Stimulated activated memory B cell treated with anti-CD40 and anti-IgM and Interleukin-4, amounts not matched to agents 10 μg/mL and 1 μg/mL and 100 μg/mL, for 72 hours (primary cell): ENCODE measurements around the gene NTRK3.

Source experiments
- ATAC-seq: fragments of 150-1000 bp; cut with Tn5 transposase; 2 replicates; pipeline ENCODE4 v1.10.0; 2021
- H3K27ac Mint-ChIP-seq: one replicate; pipeline ENCODE4 v1.8.0; 2022; ENCODE audit warnings: mild to moderate bottlenecking, mixed read lengths
- H3K27me3 Mint-ChIP-seq: one replicate; pipeline ENCODE4 v1.8.0; 2022; ENCODE audit warnings: mixed read lengths
- H3K36me3 Mint-ChIP-seq: one replicate; pipeline ENCODE4 v1.8.0; 2022; ENCODE audit warnings: mixed read lengths
- H3K4me1 Mint-ChIP-seq: one replicate; pipeline ENCODE4 v1.8.0; 2022; ENCODE audit warnings: mixed read lengths
- H3K4me3 Mint-ChIP-seq: one replicate; pipeline ENCODE4 v1.8.0; 2022; ENCODE audit warnings: mild to moderate bottlenecking, moderate library complexity, mixed read lengths
- H3K9me3 Mint-ChIP-seq: one replicate; pipeline ENCODE4 v1.8.0; 2022; ENCODE audit warnings: mixed read lengths

Gene NTRK3

DNA sequence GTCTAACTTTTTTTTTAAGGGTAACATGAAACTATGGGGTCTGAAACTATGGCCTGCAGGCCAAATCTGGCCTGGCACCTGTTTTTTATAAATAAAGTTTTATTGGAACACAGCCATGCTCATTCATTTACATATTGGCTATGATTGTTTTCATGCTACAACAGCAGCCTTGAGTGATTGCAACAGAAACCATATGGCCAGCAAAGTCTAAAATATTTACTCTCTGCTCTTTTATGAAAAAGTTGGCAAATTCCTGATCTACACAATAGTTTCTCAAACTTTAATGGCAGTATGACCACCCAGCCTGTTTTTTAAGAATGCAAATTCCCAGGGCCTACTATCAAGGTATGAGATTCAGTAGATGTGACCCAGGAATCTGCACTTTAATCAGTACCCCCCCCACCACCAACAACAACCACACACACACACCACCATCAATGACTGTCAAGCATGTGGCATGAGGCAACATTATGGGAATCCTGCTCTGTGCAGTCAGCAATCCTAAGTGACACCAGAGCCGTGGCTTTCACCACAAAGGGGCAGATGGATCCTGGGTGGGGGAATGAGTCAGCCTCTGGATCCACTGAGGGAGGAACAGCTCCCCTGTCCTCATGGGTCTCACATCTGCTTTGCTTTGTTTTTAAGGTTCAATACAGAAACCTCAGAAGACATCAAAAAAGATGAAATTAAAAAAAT lies 142.8 kb downstream of the NTRK3 start:
- no peak overlapping the region for H3K4me3 Mint-ChIP-seq
- H3K9me3 Mint-ChIP-seq: no peaks in the 10 kb centered on the region
- no peaks in the 10 kb centered on the region for H3K27me3 Mint-ChIP-seq
- no peak overlapping the region for H3K27ac Mint-ChIP-seq
- no peaks in the 10 kb centered on the region for H3K4me1 Mint-ChIP-seq
- ATAC-seq: no peak
- H3K36me3 Mint-ChIP-seq: no peaks in the 10 kb centered on the region

DNA sequence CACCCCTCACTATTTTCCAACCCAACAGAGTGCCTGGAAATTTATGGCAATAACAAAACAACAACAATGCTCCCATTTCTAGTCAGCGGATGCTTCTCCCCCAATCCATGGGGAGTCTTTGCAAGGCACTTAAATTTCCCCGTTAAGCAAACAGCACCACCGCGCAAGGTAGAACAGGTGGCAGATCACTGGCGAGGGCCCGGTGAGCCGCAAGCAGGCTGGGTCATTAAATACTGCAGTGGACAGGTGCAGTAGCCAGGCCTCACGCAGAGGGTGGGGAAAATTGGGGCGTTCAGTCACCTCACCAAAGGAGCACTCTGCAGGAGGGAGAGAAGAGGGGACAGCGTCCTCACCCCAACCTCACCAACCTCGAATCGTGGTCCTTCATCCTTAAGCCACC lies 147.5 kb downstream of the NTRK3 start:
- Mint-ChIP-seq H3K4me3 (no peak overlapping the region), H3K27me3 (no peaks in the 10 kb centered on the region), H3K9me3 (no peaks in the 10 kb centered on the region), H3K4me1 (no peaks in the 10 kb centered on the region), H3K36me3 (no peaks in the 10 kb centered on the region), H3K27ac (no peak overlapping the region)
- ATAC-seq: no peak

DNA sequence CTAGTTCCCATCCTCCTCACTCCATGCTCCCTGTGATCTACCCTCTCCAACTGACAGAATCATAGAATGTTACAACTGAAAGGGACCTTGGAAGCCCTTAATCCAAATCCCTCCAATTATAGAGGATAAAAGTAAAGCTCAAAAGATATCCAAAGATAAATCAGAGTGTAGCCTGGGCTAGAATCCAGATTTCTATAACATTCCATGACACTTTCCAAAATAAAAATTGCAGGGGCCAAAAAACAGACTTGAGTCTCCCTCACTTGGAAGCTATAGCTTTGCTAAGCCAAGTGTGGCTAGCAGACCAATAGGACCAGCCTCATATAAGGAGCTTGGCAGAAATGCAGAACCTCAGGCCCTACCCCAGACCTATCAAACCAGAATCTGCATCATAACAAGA lies 148.1 kb downstream of the NTRK3 start:
- no peaks in the 10 kb centered on the region for H3K27me3 Mint-ChIP-seq
- no peak overlapping the region for H3K27ac Mint-ChIP-seq
- no peaks in the 10 kb centered on the region for H3K9me3 Mint-ChIP-seq
- H3K4me3 Mint-ChIP-seq: no peak overlapping the region
- no peaks in the 10 kb centered on the region for H3K36me3 Mint-ChIP-seq
- H3K4me1 Mint-ChIP-seq: no peaks in the 10 kb centered on the region
- ATAC-seq: no peak

DNA sequence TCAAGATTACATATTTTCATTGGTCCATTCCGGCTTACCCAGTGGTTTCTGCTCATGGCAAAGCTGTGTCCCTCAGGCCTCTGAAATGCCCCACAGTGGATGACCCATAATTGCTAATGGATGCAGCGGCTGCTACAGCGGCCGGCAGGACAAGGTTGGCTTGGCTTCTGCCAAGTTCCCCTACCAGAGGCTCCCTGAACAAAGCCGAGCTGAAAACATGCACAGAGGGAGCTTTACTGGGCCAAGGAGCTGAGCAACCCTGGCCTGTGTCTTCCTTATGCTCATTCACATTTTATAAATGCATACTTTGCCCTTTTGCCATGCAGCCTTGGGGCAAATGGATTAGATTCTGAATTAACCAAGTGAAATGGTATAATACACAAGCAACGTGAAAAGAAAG lies 150.5 kb downstream of the NTRK3 start:
- no peaks in the 10 kb centered on the region for H3K9me3 Mint-ChIP-seq
- H3K36me3 Mint-ChIP-seq: no peaks in the 10 kb centered on the region
- H3K27ac Mint-ChIP-seq: no peak overlapping the region
- H3K27me3 Mint-ChIP-seq: no peaks in the 10 kb centered on the region
- no peak overlapping the region for H3K4me3 Mint-ChIP-seq
- ATAC-seq: no peak
- no peaks in the 10 kb centered on the region for H3K4me1 Mint-ChIP-seq

DNA sequence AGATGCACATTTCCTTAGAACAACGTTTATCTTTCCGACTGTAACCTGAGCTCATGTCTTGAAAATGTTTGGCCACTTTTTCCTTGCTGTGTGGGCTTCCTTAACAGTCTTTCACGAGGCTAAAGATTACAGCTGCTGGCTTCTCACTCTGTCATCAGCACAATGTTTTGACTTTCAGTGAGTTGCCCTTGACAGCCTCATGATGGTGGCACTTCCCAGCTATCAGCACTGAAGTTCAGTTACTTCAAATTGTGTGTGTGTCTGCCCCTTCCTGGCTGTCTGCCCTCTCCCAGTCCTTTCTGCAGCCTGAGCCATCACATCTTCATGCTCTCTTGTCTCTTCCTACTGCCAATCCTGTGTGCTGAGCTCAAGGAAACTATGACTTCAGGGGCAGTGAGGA lies 152.2 kb downstream of the NTRK3 start:
- H3K27me3 Mint-ChIP-seq: no peaks in the 10 kb centered on the region
- ATAC-seq: no peak
- H3K4me3 Mint-ChIP-seq: no peak overlapping the region
- H3K36me3 Mint-ChIP-seq: no peaks in the 10 kb centered on the region
- H3K4me1 Mint-ChIP-seq: no peaks in the 10 kb centered on the region
- no peak overlapping the region for H3K27ac Mint-ChIP-seq
- H3K9me3 Mint-ChIP-seq: no peaks in the 10 kb centered on the region

DNA sequence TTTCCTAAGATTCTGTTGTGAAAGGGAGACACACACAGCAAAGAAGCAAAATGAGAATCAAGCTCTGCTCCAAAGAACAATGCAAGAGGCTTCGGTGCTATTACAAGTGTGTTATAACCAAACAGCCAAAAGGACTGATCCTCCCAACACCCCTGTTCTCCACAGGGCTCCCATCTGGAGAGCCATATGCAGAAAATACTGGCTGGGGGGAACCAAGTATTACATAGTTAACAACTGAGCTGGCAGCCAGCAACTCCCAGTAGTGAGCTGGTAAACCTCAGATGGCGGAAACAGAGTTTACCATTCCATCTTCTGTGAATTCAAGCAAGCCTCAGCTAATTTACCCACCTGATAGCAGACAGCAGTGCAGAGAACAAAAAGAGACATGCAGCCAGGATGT lies 156.4 kb downstream of the NTRK3 start:
- Mint-ChIP-seq H3K4me3 (no peak overlapping the region), H3K36me3 (no peaks in the 10 kb centered on the region), H3K27ac (no peak overlapping the region), H3K27me3 (peaks cover 8% of the 10 kb centered on the region), H3K9me3 (no peaks in the 10 kb centered on the region), H3K4me1 (no peaks in the 10 kb centered on the region)
- ATAC-seq: no peak

DNA sequence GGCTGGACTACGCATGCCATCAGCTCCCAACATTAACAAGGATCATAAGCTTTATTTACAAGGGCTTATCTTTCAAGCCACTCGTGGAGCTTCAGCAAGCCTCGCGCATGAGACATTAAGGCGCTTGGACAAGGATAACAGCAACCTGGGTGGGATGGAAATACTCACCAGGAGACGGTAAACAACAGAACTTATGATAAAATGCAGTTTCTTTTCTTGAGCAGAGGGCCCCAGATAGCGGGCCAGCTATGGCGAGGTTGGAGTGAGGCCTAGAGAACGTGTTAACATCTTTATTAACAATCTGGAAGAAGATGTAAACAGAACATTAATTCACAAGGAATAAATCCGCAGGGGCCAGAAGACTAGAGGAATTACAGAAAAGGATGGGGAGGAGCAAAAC lies 158.2 kb downstream of the NTRK3 start:
- Mint-ChIP-seq H3K27ac (no peak overlapping the region), H3K4me1 (no peaks in the 10 kb centered on the region), H3K9me3 (no peaks in the 10 kb centered on the region), H3K36me3 (no peaks in the 10 kb centered on the region), H3K27me3 (peaks cover 8% of the 10 kb centered on the region), H3K4me3 (no peak overlapping the region)
- ATAC-seq: no peak

DNA sequence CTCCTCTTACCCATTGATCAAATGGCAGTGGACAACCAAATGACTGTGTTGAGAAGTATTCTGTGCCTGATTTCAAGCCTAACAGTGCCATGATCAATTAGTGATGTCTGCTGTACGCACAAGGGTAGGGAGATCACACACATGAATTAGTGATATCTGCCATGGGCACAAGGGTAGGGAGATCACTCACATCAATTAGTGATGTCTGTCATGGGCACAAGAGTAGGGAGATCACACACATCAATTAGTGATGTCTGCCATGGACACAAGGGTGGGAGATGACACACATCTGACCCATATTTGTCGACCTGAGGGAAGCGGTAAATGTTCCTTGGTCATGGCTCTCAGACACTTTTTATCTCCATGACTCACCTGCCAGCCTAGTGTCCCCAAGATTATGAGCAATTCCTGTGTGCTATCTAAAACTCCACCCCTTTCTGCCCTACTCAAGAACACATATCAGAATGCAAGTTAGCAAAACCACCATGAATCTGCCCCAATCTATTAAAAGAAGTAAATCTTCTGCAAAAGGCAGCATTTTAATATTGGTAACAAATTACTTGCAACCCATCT lies 165.0 kb downstream of the NTRK3 start:
- Mint-ChIP-seq H3K36me3 (no peaks in the 10 kb centered on the region), H3K4me3 (no peak overlapping the region), H3K27me3 (peaks cover 5% of the 10 kb centered on the region), H3K27ac (no peak overlapping the region), H3K4me1 (no peaks in the 10 kb centered on the region), H3K9me3 (peaks cover 3% of the 10 kb centered on the region)
- no peak for ATAC-seq

DNA sequence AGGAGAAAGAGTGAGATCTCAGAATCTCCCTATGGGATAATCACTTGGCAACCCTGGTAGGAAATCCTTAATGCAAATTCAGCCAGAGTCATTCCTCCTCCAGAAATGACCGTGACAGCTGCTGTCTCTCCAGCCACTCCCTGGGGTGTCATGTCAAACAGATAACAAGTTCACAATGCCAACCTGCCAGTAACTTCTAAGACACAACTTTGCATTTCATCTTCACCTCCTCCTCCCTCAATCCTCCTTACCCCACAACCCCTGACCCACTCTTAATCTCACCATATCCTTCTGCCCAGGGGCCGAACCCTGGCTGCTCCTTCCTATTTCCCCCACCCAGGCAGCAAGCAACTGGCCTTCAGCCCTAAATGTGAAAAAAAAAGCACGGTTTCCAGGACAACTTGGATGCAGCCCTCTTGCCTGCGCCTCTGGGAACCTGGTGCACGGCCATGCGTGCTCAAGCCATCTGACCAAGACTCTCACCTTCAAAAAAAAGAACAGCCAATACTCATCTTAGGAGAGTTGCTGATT lies 166.0 kb downstream of the NTRK3 start:
- H3K27ac Mint-ChIP-seq: no peak overlapping the region
- H3K4me1 Mint-ChIP-seq: no peaks in the 10 kb centered on the region
- no peak for ATAC-seq
- peaks cover 3% of the 10 kb centered on the region for H3K9me3 Mint-ChIP-seq
- no peak overlapping the region for H3K4me3 Mint-ChIP-seq
- H3K36me3 Mint-ChIP-seq: no peaks in the 10 kb centered on the region
- H3K27me3 Mint-ChIP-seq: no peaks in the 10 kb centered on the region

DNA sequence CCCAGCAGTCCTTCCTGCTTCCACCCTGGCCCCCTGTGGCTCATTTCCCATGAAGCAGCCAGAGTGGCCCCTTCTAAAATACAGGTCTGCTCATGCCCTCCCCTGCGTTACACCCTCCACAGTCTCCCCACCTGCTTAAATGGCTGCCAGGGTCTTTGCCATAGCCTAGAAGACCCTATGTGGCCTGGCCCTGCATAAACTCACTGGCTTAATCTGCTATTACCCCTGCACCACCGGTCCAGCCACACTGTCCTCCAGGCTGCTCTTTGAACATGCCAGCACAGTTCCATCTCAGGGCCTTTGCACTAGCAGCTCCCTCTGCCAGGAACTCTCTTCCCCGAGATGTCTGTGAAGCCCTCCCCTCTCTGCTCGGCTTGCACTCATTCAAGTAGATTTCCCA lies 166.8 kb downstream of the NTRK3 start:
- Mint-ChIP-seq H3K9me3 (peaks cover 3% of the 10 kb centered on the region), H3K36me3 (no peaks in the 10 kb centered on the region), H3K27ac (no peak overlapping the region), H3K4me1 (no peaks in the 10 kb centered on the region), H3K27me3 (peaks cover 2% of the 10 kb centered on the region), H3K4me3 (no peak overlapping the region)
- ATAC-seq: no peak

DNA sequence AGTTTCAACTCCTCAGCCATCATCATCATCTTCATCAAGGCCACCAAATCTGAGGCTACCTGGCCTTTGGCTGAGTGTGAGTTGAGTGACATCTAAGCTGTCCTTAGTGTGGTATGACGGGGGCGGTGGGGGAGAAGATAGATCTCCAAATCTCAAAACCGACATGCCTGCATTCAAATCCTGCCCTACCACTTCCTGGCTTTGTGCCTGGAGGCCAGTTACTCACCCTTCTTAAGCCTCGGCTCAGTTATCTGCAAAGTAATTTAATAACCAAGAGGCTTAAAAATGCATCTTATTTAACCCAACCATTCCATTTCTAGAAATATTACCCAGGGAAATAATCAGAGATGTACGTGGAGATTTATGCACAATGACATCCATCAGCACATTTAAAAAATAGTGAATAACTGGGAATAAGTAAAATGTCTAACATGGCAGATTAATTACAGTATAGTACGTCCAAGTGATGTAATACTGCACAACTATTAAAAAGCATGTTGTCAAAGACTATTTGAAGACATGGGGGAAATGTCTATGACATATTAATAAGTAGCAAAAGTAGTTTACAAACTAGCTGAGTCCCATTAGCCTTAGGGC lies 167.4 kb downstream of the NTRK3 start:
- Mint-ChIP-seq H3K9me3 (peaks cover 3% of the 10 kb centered on the region), H3K27me3 (peaks cover 8% of the 10 kb centered on the region), H3K27ac (no peak overlapping the region), H3K4me1 (no peaks in the 10 kb centered on the region), H3K4me3 (no peak overlapping the region), H3K36me3 (no peaks in the 10 kb centered on the region)
- no peak for ATAC-seq

DNA sequence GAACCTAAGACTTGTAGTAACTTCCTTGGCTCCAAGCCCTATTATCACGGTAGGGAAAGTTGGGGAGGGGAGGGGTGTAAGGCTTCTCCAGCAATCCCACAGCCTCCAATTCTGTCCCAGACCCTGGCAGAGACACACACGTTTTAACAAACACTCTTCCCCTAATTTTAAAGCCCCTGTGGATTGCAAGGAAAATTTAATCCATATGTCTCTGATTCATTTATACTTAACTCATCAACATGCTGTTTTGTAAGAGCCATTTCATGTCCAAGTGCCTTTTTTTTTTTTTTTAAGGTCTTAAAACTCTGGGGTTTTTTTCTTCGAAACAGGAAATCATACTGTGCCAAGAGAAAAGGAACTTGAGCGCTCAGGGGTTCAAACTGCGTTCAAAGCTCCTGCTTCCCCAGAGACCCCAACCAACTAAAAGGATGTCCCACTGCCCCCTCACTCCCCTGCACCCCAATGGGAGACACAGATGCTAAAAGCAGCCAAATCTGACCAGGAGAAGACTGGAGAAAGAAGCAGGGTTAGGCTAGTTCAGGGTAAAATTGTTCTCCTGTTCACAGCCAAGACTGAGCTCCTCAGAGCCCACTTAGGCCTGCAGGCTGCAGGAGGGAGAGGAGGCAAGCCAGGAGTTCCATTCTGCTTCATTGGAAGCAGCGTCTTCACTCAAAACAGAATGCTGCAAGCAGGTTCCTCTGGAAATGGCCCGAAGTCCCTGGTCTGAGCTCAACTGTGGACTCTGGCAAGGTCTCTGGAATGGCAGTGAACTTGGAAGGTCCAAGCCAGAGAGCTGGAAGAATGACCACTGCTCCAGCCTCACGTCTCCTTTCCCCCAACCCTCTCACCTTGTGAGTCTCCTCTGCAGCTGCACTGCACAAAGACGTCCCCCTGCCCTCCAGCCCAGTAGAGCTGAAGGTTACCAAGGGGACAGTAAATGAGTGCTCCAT lies 172.5 kb downstream of the NTRK3 start:
- Mint-ChIP-seq H3K27ac (no peak overlapping the region), H3K4me1 (no peaks in the 10 kb centered on the region), H3K9me3 (no peaks in the 10 kb centered on the region), H3K27me3 (peaks cover 17% of the 10 kb centered on the region), H3K36me3 (no peaks in the 10 kb centered on the region), H3K4me3 (no peak overlapping the region)
- no peak for ATAC-seq

DNA sequence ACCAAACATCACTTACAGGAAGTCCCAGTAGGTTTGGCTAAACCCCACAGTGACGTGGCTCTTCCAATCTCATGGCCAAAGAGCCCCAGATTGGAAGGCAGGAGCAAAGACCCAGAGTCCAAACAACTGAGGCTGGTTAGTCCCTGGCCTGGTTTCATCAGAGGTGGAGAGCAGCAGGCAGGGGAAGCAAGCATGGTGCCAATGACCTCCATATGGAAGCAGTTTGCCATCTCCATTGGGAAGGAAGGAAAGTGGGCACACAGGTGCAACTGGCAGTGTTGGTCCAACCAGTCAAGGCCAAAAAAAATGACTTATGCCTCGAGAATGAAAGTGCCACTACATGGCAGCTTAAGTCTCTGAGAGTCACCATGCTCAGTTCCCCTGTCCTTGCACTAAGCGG lies 175.9 kb downstream of the NTRK3 start:
- Mint-ChIP-seq H3K36me3 (no peaks in the 10 kb centered on the region), H3K4me3 (no peak overlapping the region), H3K27me3 (peaks cover 17% of the 10 kb centered on the region), H3K4me1 (no peaks in the 10 kb centered on the region), H3K9me3 (no peaks in the 10 kb centered on the region), H3K27ac (no peak overlapping the region)
- no peak for ATAC-seq

DNA sequence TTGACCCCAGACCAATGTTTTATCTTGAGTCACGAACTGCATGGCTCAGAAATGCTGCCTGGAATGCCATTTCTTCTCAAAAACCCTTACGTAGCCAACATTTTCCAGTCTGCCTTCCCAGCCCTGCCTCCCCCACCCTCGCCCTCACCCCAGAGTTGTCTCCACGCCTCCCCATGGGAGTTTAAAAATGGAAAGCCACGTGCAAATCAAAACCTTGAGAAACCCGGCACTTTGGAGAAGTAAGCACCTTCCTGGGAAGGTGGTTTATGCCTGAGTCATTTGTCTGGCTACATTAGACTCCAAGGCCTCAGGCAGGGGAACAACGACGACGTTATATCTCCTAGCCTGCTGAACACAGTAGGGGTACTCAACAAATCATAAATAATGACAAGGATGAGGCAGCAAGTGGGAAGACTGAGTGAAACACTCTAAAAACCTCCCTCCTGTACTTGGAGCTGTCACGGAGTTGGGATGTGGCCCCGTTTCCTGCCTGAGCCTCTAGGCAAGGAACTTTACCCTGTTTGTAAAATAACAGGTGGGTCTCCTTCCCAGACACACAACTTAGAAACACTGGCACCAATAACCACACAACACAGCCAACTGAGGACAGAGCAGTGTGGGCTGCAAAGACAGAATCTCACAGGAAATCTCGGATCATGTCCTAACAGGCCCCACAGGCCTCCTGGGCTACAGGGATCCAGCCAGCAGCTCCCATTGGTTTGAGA lies 179.1 kb downstream of the NTRK3 start:
- Mint-ChIP-seq H3K4me1 (no peaks in the 10 kb centered on the region), H3K9me3 (no peaks in the 10 kb centered on the region), H3K27ac (no peak overlapping the region), H3K27me3 (peaks cover 9% of the 10 kb centered on the region), H3K4me3 (no peak overlapping the region), H3K36me3 (no peaks in the 10 kb centered on the region)
- ATAC-seq: no peak

DNA sequence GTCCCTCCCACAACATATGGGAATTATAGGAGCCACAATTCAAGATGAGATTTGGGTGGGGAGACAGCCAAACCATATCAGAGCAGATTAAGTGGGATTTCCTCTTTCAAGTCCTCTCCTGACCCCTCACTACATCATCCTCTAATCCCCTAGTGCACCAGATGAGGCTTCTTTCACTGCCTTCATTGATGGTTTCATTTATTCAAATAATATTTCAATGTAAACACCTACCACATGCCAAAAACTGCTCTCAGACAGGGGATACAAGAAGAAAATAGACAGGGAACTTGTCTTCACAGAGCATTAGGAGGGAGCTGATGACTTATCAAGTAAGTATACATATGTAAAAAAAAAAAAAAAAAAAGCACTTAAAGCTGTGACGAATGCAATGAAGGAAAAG lies 180.2 kb downstream of the NTRK3 start:
- Mint-ChIP-seq H3K27me3 (no peaks in the 10 kb centered on the region), H3K4me3 (no peak overlapping the region), H3K4me1 (no peaks in the 10 kb centered on the region), H3K27ac (no peak overlapping the region), H3K36me3 (no peaks in the 10 kb centered on the region), H3K9me3 (no peaks in the 10 kb centered on the region)
- ATAC-seq: no peak
